ENCODE measurements around the gene PLEKHG4.

PLEKHG4 gene

DNA sequence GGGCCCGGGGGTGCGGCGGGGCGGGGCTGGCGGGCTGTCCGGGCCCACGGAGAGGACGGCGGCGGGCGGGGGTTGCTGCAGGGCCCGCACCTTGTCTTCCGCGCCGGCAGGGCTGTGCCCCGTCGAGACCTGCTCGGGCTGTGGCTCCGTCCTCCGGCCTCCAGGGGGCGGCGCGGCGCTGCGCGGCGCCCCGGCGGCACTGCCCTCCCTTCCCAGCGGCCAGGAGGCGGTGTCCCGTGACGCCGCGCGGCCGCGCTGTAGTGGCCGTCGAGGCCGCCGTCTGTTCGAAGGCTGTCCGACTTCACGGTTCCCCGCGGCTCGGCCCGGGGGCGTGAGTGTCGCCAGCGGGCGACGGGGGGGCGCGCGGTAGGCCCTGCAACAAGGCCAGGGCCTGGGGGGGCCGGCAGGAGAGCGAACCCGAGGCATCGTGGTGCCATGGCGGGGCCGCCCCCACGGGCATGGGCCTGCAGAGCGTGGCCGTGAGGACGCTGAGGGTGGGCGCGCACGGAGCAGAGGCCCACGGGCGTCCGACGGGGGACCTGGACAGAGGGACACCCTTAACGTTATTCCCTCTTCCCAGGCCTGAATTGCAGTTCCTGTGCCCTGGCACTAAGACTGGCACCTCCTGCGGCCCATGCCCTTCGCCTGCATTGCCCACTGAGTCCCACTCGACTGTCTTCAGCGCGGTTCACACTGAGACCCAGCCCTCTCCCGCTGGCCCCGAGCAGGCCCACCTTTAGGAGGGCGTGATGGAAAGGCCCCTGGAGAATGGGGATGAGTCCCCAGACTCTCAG, at the start of gene PLEKHG4:
Gene PLEKHG4, plus strand, starts transcription at position 237 of the 794 bp plus-strand sequence. Its CDS starts 513 bp downstream, at position 750.
- ATAC-seq (ENCODE audit: low read depth), result peak; percentile 96
- DNase-seq (ENCODE audit: low spot score in 2 of 2), result peak; percentile 69 to 71
- H3K27me3 Mint-ChIP-seq, result no peaks in the 10 kb centered on the region

DNA sequence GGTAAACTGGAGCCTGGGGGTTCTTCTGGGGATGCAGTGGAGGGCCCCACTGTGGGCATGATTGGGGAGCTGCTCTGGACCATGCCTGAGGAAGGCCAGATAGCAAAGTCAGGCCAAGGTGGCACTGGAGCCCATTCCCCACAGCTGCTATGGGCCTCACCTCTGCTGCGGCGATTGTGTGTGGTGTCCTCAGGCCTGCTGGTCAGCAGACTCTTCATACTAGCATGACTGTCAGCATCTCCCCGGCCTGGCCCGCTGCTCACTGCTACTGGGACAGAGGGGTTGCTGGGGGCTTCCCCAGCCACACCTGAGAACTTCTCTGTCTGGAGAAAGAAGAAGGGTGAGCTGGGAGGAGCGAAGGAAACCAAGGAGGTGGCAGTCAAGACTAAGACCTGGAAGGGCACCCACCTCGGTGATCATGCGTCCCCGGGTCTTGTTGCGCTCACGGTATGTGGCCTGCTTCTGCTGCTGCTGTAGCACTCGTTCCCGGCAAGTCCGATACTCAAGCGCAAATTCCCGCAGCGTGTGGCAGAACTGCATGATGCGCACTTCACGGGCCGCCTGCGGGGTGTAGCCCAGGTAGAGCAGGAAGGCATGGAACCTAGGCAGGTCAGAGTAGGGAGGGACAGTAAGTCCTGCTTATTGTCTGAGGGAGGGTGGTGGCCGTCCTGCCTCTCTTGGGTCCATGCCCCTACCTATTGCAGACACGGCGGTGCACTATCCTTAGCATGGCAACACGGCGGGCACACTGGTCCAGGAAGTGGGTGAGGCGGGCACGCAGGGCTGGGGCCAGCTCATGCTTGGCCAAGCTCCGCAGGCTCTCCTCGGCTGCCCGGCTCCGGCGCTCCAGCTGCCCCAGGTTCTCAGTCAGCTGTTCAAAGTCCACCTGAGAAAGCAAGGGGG, 49.2 kb upstream of the PLEKHG4 start:
- Mint-ChIP-seq H3K4me3 (no peak overlapping the region), H3K36me3 (peaks cover 17% of the 10 kb centered on the region), H3K27me3 (no peaks in the 10 kb centered on the region), H3K27ac (no peak overlapping the region), H3K4me1 (peaks cover 21% of the 10 kb centered on the region), H3K9me3 (no peaks in the 10 kb centered on the region)
- ATAC-seq (ENCODE audit: low read depth) (no peak), DNase-seq (ENCODE audit: low spot score in 2 of 2) (no peak)

More for the DNA sequence above, at the start of gene PLEKHG4:
- Mint-ChIP-seq H3K4me3 (peak within 1 kb of the TSS; percentile 78), H3K36me3 (peaks cover 7% of the 10 kb centered on the region), H3K9me3 (no peaks in the 10 kb centered on the region), H3K4me1 (peaks cover 2% of the 10 kb centered on the region), H3K27ac (peak within 1 kb of the TSS; percentile 35)

- DNase-seq (ENCODE audit: low spot score in 2 of 2) (no peak), ATAC-seq (ENCODE audit: low read depth) (no peak)
- peaks cover 19% of the 10 kb centered on the region for H3K36me3 Mint-ChIP-seq
- H3K4me1 Mint-ChIP-seq, result peaks cover 16% of the 10 kb centered on the region
- H3K27me3 Mint-ChIP-seq, result no peaks in the 10 kb centered on the region
- no peak overlapping the region for H3K4me3 Mint-ChIP-seq
- H3K9me3 Mint-ChIP-seq, result peaks cover under 1% of the 10 kb centered on the region
- no peak overlapping the region for H3K27ac Mint-ChIP-seq
Measured at GRCh38 chr16:67230809-67231660, 48.3 kb upstream of the PLEKHG4 start.

DNA sequence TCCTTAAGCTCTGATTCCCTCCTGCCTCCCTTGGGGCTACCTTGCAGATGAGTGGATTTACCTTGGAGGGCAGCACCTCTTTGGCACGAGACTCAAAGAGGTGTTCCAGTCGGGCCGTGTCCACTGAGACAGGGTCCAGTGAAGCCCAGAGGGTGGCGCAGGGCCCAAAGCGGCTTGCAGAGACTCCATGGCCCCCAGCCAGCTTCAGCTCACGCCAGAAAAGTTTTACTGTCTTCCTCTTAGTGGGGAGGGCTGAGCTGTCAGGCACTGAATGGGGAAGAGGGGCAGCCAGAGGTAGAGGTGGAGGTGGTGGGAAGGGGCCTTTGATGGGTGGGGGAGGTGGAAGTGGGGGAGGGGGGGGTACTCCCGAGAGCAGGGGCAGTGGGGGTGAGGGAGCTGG, 45.7 kb upstream of the PLEKHG4 start:
- Mint-ChIP-seq H3K27me3 (no peaks in the 10 kb centered on the region), H3K4me1 (peaks cover 5% of the 10 kb centered on the region), H3K27ac (no peak overlapping the region), H3K9me3 (peaks cover 2% of the 10 kb centered on the region), H3K4me3 (no peak overlapping the region), H3K36me3 (peaks cover 32% of the 10 kb centered on the region)
- no peak for DNase-seq (ENCODE audit: low spot score in 2 of 2)
- ATAC-seq (ENCODE audit: low read depth), result no peak

- ATAC-seq (ENCODE audit: low read depth) (no peak), DNase-seq (ENCODE audit: low spot score in 2 of 2) (no peak)
- H3K36me3 Mint-ChIP-seq, result peaks cover 27% of the 10 kb centered on the region
- peaks cover 5% of the 10 kb centered on the region for H3K4me1 Mint-ChIP-seq
- H3K27ac Mint-ChIP-seq, result no peak overlapping the region
- peaks cover 2% of the 10 kb centered on the region for H3K9me3 Mint-ChIP-seq
- no peak overlapping the region for H3K4me3 Mint-ChIP-seq
- H3K27me3 Mint-ChIP-seq, result no peaks in the 10 kb centered on the region
Measured at GRCh38 chr16:67234180-67234597, 45.1 kb upstream of the PLEKHG4 start.

- no peak for ATAC-seq (ENCODE audit: low read depth)
- no peak for DNase-seq (ENCODE audit: low spot score in 2 of 2)
- H3K36me3 Mint-ChIP-seq, result peaks cover 23% of the 10 kb centered on the region
- no peak overlapping the region for H3K4me3 Mint-ChIP-seq
- H3K4me1 Mint-ChIP-seq, result peaks cover 8% of the 10 kb centered on the region
- no peak overlapping the region for H3K27ac Mint-ChIP-seq
- H3K9me3 Mint-ChIP-seq, result peaks cover 2% of the 10 kb centered on the region
- H3K27me3 Mint-ChIP-seq, result no peaks in the 10 kb centered on the region
Measured at GRCh38 chr16:67235816-67236562, 43.3 kb upstream of the PLEKHG4 start.

- H3K9me3 Mint-ChIP-seq, result peaks cover 2% of the 10 kb centered on the region
- no peak overlapping the region for H3K27ac Mint-ChIP-seq
- DNase-seq (ENCODE audit: low spot score in 2 of 2) (peak; percentile 51 to 56), ATAC-seq (ENCODE audit: low read depth) (peak; percentile 92)
- H3K36me3 Mint-ChIP-seq, result peaks cover 23% of the 10 kb centered on the region
- no peaks in the 10 kb centered on the region for H3K27me3 Mint-ChIP-seq
- peaks cover 8% of the 10 kb centered on the region for H3K4me1 Mint-ChIP-seq
- H3K4me3 Mint-ChIP-seq, result no peak overlapping the region
Measured at GRCh38 chr16:67236563-67237395, 42.6 kb upstream of the PLEKHG4 start.

DNA sequence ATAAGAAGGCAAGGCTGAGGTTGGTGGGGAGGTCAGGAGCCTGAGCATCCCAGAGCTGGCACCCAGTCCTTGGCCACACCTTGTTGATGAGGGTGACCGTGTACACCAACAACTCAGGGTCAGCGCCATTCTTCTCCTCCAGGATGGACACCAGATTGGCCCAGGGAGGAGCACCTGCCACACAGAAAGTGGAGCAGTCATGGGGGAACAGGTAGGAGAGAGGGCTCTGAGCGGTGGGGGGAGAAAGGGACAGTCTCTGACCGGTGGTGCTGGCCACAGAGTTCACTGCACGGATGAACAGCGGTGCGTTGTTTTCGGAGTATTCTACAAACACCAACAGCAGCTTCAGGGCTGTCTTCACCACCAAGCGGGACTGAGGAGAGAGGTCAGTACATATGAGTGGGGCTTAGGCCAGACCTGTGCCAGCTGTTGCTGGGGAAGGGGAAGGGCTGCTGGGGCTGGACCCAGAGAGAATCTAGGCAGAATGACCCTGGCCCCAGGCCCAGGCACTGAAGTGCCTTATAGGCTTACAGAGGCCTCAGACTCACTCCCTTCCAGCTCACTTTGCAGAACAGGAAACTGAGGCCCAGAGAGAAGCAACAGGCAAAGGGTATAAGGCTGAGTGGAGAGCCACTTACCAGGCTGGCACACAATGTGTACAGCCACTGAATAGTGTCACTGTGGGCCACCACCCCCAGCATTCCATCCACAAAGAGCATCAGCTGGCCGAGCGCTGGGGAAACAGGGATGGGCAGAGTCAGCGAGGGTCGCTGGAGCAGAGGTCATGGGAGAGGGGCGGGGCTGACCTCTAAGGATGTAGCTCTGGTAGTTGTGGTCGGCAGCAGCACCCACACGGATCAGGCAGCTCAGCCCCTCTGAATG, 41.7 kb upstream of the PLEKHG4 start:
- Mint-ChIP-seq H3K4me3 (no peak overlapping the region), H3K27ac (no peak overlapping the region), H3K4me1 (peaks cover 10% of the 10 kb centered on the region), H3K27me3 (no peaks in the 10 kb centered on the region), H3K9me3 (peaks cover 2% of the 10 kb centered on the region), H3K36me3 (peaks cover 23% of the 10 kb centered on the region)
- no peak for DNase-seq (ENCODE audit: low spot score in 2 of 2)
- no peak for ATAC-seq (ENCODE audit: low read depth)

- H3K27me3 Mint-ChIP-seq, result no peaks in the 10 kb centered on the region
- DNase-seq (ENCODE audit: low spot score in 2 of 2) (no peak), ATAC-seq (ENCODE audit: low read depth) (no peak)
- peaks cover 10% of the 10 kb centered on the region for H3K4me1 Mint-ChIP-seq
- no peak overlapping the region for H3K27ac Mint-ChIP-seq
- peaks cover 23% of the 10 kb centered on the region for H3K36me3 Mint-ChIP-seq
- H3K4me3 Mint-ChIP-seq, result no peak overlapping the region
- peaks cover 2% of the 10 kb centered on the region for H3K9me3 Mint-ChIP-seq
Measured at GRCh38 chr16:67238278-67238575, 41.1 kb upstream of the PLEKHG4 start.

- Mint-ChIP-seq H3K36me3 (peaks cover 19% of the 10 kb centered on the region), H3K27ac (no peak overlapping the region), H3K4me3 (no peak overlapping the region)
Measured at GRCh38 chr16:67238806-67239470, 40.4 kb upstream of the PLEKHG4 start.

GRCh38 chr16:67240506-67240905, 38.8 kb upstream of the PLEKHG4 start:
- Mint-ChIP-seq H3K4me3 (no peak overlapping the region), H3K27me3 (no peaks in the 10 kb centered on the region), H3K27ac (no peak overlapping the region), H3K36me3 (peaks cover 19% of the 10 kb centered on the region), H3K9me3 (peaks cover 2% of the 10 kb centered on the region), H3K4me1 (peaks cover 23% of the 10 kb centered on the region)
- no peak for ATAC-seq (ENCODE audit: low read depth)
- DNase-seq (ENCODE audit: low spot score in 2 of 2), result no peak

More at GRCh38 chr16:67238806-67239470, 40.4 kb upstream of the PLEKHG4 start:
- peaks cover 2% of the 10 kb centered on the region for H3K9me3 Mint-ChIP-seq
- H3K4me1 Mint-ChIP-seq, result peaks cover 11% of the 10 kb centered on the region
- DNase-seq (ENCODE audit: low spot score in 2 of 2), result no peak
- ATAC-seq (ENCODE audit: low read depth), result no peak
- H3K27me3 Mint-ChIP-seq, result no peaks in the 10 kb centered on the region

Measured in memory B cell (primary cell).